Progenitor cell of endocrine pancreas (in vitro differentiated cells): Measurements from ENCODE around the gene GJB2. TPM values are rescaled to one million over a fixed set of nuclear protein-coding genes. Genes with fewer than 3 reads are reported as not detected.

Source experiments
- DNase-seq: peaks from one replicate; pipeline ENCODE4 v3.0.0; 2021; ENCODE audit warnings: low spot score; ENCODE audit not compliant: unreplicated experiment
- H3K27ac Mint-ChIP-seq: 2 replicates; pipeline ENCODE4 v1.8.0; 2021; ENCODE audit warnings: mild to moderate bottlenecking, moderate library complexity, mixed read lengths
- H3K27me3 Mint-ChIP-seq: 2 replicates; pipeline ENCODE4 v1.8.0; 2021; ENCODE audit warnings: mixed read lengths
- H3K36me3 Mint-ChIP-seq: 2 replicates; pipeline ENCODE4 v1.8.0; 2022; ENCODE audit warnings: mixed read lengths; ENCODE audit not compliant: insufficient read depth
- H3K4me1 Mint-ChIP-seq: 2 replicates; pipeline ENCODE4 v1.8.0; 2021; ENCODE audit warnings: low read depth, mixed read lengths
- H3K4me3 Mint-ChIP-seq: 2 replicates; pipeline ENCODE4 v1.8.0; 2021; ENCODE audit warnings: low read depth, mild to moderate bottlenecking, moderate library complexity, mixed read lengths
- H3K9me3 Mint-ChIP-seq: 2 replicates; pipeline ENCODE4 v1.8.0; 2021; ENCODE audit warnings: low read depth, mixed read lengths
- CTCF ChIP-seq: fragments of 200-600 bp; sonication (generic); IDR thresholded peaks from one replicate; pipeline ENCODE4 v1.5.0; 2021; ENCODE audit warnings: antibody characterized with exemption, mild to moderate bottlenecking; ENCODE audit not compliant: unreplicated experiment
- total RNA-seq: library from RNA; stranded (reverse); gene quantifications from 2 replicates; pipeline ENCODE4 v1.2.1, GENCODE V29; 2021

Gene GJB2
- total RNA-seq, 1 donor from 2014 or later = 1.1 TPM

- Mint-ChIP-seq H3K27me3 (peaks cover 43% of the 10 kb centered on the region), H3K4me3 (no peak overlapping the region), H3K27ac (no peak overlapping the region), H3K36me3 (no peaks in the 10 kb centered on the region), H3K9me3 (no peaks in the 10 kb centered on the region), H3K4me1 (no peaks in the 10 kb centered on the region)
- TF ChIP-seq CTCF = no peak
- DNase-seq = no peak
These were observed 19.5 kb downstream of the GJB2 start for GRCh38 chr13:20173116-20173746.

- no peaks in the 10 kb centered on the region for H3K9me3 Mint-ChIP-seq
- no peaks in the 10 kb centered on the region for H3K4me1 Mint-ChIP-seq
- no peak overlapping the region for H3K27ac Mint-ChIP-seq
- no peaks in the 10 kb centered on the region for H3K36me3 Mint-ChIP-seq
- TF ChIP-seq CTCF = no peak
- peaks cover 51% of the 10 kb centered on the region for H3K27me3 Mint-ChIP-seq
- DNase-seq = no peak
- no peak overlapping the region for H3K4me3 Mint-ChIP-seq
These were observed 21.4 kb downstream of the GJB2 start for GRCh38 chr13:20171364-20171763.

- no peaks in the 10 kb centered on the region for H3K4me1 Mint-ChIP-seq
- H3K9me3 Mint-ChIP-seq = no peaks in the 10 kb centered on the region
- TF ChIP-seq CTCF = no peak
- H3K27ac Mint-ChIP-seq = no peak overlapping the region
- no peak overlapping the region for H3K4me3 Mint-ChIP-seq
- no peak for DNase-seq
- H3K36me3 Mint-ChIP-seq = no peaks in the 10 kb centered on the region
- peaks cover 51% of the 10 kb centered on the region for H3K27me3 Mint-ChIP-seq
These were observed 21.8 kb downstream of the GJB2 start for GRCh38 chr13:20170921-20171320.

- H3K4me3 Mint-ChIP-seq = no peak overlapping the region
- H3K27me3 Mint-ChIP-seq = peaks cover 41% of the 10 kb centered on the region
- H3K27ac Mint-ChIP-seq = no peak overlapping the region
- H3K36me3 Mint-ChIP-seq = no peaks in the 10 kb centered on the region
- TF ChIP-seq CTCF = no peak
- H3K4me1 Mint-ChIP-seq = peaks cover 4% of the 10 kb centered on the region
- no peak for DNase-seq
- H3K9me3 Mint-ChIP-seq = no peaks in the 10 kb centered on the region
These were observed 24.3 kb downstream of the GJB2 start for GRCh38 chr13:20168396-20168795.

GRCh38 chr13:20165417-20166257 is 27.1 kb downstream of the GJB2 start:
- Mint-ChIP-seq H3K9me3 (no peaks in the 10 kb centered on the region), H3K4me1 (peaks cover 4% of the 10 kb centered on the region), H3K27ac (no peak overlapping the region), H3K27me3 (peaks cover 54% of the 10 kb centered on the region), H3K36me3 (no peaks in the 10 kb centered on the region), H3K4me3 (no peak overlapping the region)
- DNase-seq = no peak
- TF ChIP-seq CTCF = no peak
